Measurements from ENCODE around the gene TGFB1. TPM values are rescaled to one million over a fixed set of nuclear protein-coding genes. Genes with fewer than 3 reads are reported as not detected.

The TGFB1 gene
- total RNA-seq, 1 donor from 2014 or later: 195 TPM

GRCh38 chr19:41323430-41324125 is 30.1 kb downstream of the TGFB1 start:
- H3K4me3 Mint-ChIP-seq (ENCODE audit: unreplicated experiment): peak overlapping the region; percentile 56
- H3K4me1 Mint-ChIP-seq (ENCODE audit: low read depth): peaks cover 84% of the 10 kb centered on the region
- no peak for DNase-seq (ENCODE audit: low spot score)
- H3K36me3 Mint-ChIP-seq (ENCODE audit: low read depth): peaks cover 9% of the 10 kb centered on the region
- TF ChIP-seq, protein P1, sequence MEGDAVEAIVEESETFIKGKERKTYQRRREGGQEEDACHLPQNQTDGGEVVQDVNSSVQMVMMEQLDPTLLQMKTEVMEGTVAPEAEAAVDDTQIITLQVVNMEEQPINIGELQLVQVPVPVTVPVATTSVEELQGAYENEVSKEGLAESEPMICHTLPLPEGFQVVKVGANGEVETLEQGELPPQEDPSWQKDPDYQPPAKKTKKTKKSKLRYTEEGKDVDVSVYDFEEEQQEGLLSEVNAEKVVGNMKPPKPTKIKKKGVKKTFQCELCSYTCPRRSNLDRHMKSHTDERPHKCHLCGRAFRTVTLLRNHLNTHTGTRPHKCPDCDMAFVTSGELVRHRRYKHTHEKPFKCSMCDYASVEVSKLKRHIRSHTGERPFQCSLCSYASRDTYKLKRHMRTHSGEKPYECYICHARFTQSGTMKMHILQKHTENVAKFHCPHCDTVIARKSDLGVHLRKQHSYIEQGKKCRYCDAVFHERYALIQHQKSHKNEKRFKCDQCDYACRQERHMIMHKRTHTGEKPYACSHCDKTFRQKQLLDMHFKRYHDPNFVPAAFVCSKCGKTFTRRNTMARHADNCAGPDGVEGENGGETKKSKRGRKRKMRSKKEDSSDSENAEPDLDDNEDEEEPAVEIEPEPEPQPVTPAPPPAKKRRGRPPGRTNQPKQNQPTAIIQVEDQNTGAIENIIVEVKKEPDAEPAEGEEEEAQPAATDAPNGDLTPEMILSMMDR (IDR thresholded peaks at IDR 0.05): no peak
- H3K27me3 Mint-ChIP-seq (ENCODE audit: low read depth): no peaks in the 10 kb centered on the region
- no peaks in the 10 kb centered on the region for H3K9me3 Mint-ChIP-seq (ENCODE audit: low read depth)
- peak overlapping the region; percentile 100 for H3K27ac Mint-ChIP-seq (ENCODE audit: unreplicated experiment)

GRCh38 chr19:41323023-41323422 is 30.7 kb downstream of the TGFB1 start:
- H3K9me3 Mint-ChIP-seq (ENCODE audit: low read depth): no peaks in the 10 kb centered on the region
- peak overlapping the region; percentile 56 for H3K4me3 Mint-ChIP-seq (ENCODE audit: unreplicated experiment)
- peaks cover 11% of the 10 kb centered on the region for H3K36me3 Mint-ChIP-seq (ENCODE audit: low read depth)
- peaks cover 79% of the 10 kb centered on the region for H3K4me1 Mint-ChIP-seq (ENCODE audit: low read depth)
- no peak for DNase-seq (ENCODE audit: low spot score)
- H3K27me3 Mint-ChIP-seq (ENCODE audit: low read depth): no peaks in the 10 kb centered on the region
- TF ChIP-seq, protein P1 (IDR thresholded peaks at IDR 0.05): no peak
- H3K27ac Mint-ChIP-seq (ENCODE audit: unreplicated experiment): peak overlapping the region; percentile 100

DNA sequence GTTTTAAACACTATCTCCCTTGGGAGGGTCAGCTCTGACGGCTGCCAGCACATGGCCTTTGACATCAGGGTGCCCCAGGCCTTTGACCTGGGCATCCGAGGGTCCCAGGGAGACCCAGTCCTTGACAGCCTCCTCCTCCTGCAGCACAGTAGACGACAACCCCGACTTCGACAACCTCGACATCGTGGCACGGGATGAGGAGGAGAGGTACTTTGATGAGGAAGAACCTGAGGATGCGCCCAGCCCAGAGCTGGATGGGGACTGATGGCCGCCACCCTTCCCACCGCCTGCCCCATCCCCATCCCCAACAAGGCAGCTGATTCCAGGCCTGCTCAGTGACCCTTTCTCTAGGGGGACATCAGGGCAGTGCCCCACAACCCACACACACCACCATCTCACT is 31.3 kb downstream of the TGFB1 start:
- peak overlapping the region; percentile 100 for H3K27ac Mint-ChIP-seq (ENCODE audit: unreplicated experiment)
- no peaks in the 10 kb centered on the region for H3K27me3 Mint-ChIP-seq (ENCODE audit: low read depth)
- peaks cover 12% of the 10 kb centered on the region for H3K36me3 Mint-ChIP-seq (ENCODE audit: low read depth)
- no peak for DNase-seq (ENCODE audit: low spot score)
- H3K4me1 Mint-ChIP-seq (ENCODE audit: low read depth): peaks cover 75% of the 10 kb centered on the region
- TF ChIP-seq, protein P1 (IDR thresholded peaks at IDR 0.05): no peak
- peak overlapping the region; percentile 56 for H3K4me3 Mint-ChIP-seq (ENCODE audit: unreplicated experiment)
- no peaks in the 10 kb centered on the region for H3K9me3 Mint-ChIP-seq (ENCODE audit: low read depth)

GRCh38 chr19:41321600-41322270 is 32.0 kb downstream of the TGFB1 start:
- H3K27ac Mint-ChIP-seq (ENCODE audit: unreplicated experiment): peak overlapping the region; percentile 100
- H3K4me1 Mint-ChIP-seq (ENCODE audit: low read depth): peaks cover 73% of the 10 kb centered on the region
- TF ChIP-seq, protein P1 (IDR thresholded peaks at IDR 0.05): peak; percentile 89
- H3K27me3 Mint-ChIP-seq (ENCODE audit: low read depth): no peaks in the 10 kb centered on the region
- H3K36me3 Mint-ChIP-seq (ENCODE audit: low read depth): peaks cover 19% of the 10 kb centered on the region
- H3K4me3 Mint-ChIP-seq (ENCODE audit: unreplicated experiment): no peak overlapping the region
- no peak for DNase-seq (ENCODE audit: low spot score)
- H3K9me3 Mint-ChIP-seq (ENCODE audit: low read depth): no peaks in the 10 kb centered on the region

- DNase-seq (ENCODE audit: low spot score): no peak
- Mint-ChIP-seq H3K9me3 (ENCODE audit: low read depth) (no peaks in the 10 kb centered on the region), H3K4me3 (ENCODE audit: unreplicated experiment) (no peak overlapping the region), H3K27me3 (ENCODE audit: low read depth) (no peaks in the 10 kb centered on the region), H3K36me3 (ENCODE audit: low read depth) (peaks cover 23% of the 10 kb centered on the region), H3K4me1 (ENCODE audit: low read depth) (peaks cover 68% of the 10 kb centered on the region), H3K27ac (ENCODE audit: unreplicated experiment) (peak overlapping the region; percentile 100)
- TF ChIP-seq, protein P1 (IDR thresholded peaks at IDR 0.05): no peak
Observed at GRCh38 chr19:41321204-41321599, 32.5 kb downstream of the TGFB1 start.
